Activated CD4-positive, alpha-beta T cell treated with anti-CD3 and anti-CD28 coated beads, Interleukin-2, amount 50 U/mL, for 1 hour (primary cell): ENCODE data around the gene TMBIM6.
"Not testable (repeated sequence)": the region's sequence is repeated elsewhere in the genome, so short reads cannot be mapped to it uniquely, and the experiment has no call there.

ENCODE experiments used
- DNase-seq: peaks from one replicate; pipeline ENCODE4 v3.0.0-alpha.2; 2020

Gene TMBIM6

DNA sequence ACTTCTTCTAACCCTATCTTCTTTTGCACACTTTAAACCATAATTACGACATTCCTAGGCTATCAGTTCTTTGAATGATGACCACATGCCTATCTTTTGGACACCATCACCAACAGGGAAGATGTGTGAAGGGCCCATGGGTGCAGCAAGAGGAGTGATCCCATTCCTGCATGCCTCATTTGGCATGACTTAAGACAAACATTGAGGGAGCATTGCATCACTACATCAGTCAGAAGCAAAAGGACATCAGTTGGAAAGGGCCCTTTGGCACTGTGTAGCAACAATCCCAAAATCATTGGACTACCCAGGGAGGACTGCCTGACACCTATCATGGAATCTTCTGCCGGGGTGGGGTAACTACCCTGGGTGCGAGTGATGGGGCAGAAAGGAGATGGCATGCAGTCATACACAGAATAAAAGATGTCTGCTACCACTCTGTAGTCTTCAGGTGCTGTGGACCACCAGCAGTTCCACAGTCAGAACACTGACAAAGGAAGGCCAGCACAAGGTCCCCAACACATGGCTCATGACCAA, 10.7 kb upstream of the TMBIM6 start:
- DNase-seq: no peak

DNA sequence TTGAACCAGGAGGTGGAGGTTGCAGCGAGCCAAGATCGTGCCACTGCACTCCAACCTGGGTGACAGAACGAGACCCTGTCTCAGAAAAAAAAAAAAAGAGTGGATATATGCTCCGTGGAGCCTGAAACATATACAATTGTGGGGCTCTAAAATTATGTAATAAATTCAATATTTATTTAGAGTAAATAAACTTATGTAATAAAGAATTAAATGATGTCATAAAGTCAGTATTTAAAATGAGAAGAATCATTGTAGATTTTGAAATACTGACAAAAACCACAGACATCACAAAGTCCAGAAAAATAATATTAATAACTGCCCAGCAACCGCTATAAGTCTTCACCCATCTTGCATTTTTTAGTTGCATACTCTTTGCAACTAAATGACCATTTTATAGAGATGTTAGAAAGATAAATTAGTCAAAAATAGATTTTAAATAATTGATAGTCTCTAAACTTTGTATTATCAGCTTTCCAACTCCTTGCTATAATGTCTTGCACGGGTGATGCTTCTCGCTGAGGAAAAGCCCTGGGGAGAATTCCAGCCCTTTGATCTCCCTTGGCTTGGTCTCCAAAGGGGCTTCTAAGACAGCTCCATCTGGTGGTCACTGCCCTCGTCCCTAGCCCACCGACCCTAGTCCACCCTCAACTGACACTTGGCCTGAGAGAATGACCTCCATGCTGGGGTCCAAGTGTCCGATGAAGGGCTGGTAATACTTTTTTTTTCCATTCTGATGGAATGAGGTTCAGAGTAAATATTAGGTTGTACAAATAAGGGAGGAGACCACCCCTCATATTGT, 7.9 kb upstream of the TMBIM6 start:
- no peak for DNase-seq

DNA sequence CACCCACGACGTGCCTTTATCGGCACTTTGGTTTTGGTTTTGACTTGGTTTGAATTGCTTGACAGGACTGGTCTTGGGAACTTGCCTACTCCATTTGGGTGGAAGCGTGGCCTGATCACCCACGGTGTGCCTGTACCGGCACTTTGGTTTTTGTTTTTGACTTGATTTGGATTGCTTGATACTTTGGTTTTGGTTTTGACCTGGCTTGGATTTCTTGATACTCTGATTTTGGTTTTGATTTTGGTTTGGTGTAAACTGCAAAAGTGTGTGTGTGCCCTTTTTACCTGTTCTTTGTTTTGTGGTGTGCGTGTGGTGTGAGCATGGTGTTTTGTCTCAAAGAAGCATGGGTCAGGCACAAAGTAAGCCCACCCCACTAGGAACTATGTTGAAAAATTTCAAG, 6.5 kb upstream of the TMBIM6 start:
- DNase-seq: not testable (repeated sequence)

DNA sequence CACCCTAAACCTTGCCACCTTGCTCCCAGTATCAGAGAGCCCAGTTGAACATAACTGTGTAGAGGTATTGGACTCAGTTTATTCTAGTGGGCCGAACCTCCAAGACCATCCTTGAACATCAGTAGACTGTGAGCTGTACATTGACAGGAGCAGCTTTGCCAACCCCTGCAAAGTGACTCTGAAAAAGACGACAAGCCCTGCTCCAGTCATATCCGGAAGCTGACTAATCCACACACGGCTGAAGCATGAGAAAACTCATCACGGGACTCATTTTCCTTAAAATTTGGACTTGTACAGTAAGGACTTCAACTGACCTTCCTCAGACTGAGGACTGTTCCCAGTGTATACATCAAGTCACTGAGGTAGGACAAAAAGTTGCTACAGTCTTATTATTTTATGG, 2.6 kb upstream of the TMBIM6 start:
- DNase-seq: not testable (repeated sequence)

DNA sequence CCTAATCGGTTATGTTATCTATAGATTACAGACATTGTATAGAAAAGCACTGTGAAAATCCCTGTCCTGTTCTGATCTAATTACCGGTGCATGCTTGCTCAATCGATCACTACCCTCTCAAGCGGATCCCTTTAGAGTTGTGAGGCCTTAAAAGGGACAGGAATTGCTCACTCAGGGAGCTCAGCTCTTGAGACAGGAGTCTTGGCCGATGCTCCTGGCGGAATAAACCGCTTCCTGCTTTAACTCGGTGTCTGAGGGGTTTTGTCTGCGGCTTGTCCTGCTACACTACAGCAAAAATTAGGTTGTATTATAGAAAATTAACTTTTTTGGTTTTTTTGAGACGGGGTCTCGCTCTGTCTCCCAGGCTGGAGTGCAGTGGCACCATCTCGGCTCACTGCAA, 1.1 kb upstream of the TMBIM6 start:
- not testable (repeated sequence) for DNase-seq

DNA sequence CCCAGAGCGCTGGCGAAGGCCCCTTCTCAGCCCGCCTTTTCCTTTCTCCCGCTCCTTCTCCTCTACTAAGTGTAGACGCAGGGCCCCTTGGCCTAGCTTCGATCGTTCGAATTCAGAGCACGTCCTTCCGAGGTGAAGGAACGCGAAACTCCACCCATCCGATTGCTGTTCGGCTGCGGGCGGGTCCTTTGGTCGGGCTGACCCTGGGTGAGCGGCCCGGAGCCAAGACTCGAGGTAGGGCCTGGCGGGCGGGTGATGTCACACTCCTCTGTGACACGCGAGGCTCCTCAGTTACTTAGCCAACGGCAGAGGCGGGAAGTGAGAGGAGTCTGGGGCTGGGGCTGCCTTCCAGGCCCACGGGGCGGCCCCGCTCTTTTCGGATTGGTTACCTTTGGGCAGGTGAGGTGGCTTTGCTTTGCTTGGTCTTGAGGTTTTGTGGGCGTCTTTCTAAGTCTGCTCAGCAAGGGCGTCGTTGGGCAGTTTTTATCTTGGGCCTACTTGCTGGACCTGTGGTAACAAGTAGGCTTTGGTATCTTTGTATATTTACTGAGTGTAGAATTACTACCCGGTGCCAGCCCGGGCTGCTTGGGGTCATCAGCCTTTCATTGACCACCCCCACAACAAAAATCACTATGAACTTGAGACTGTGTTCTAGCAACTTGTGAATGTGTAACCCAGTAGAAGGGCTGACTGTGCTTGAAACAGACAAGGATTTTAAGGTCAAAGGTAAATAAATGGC, 694 bp downstream of the TMBIM6 start:
- DNase-seq: peak; percentile 86

DNA sequence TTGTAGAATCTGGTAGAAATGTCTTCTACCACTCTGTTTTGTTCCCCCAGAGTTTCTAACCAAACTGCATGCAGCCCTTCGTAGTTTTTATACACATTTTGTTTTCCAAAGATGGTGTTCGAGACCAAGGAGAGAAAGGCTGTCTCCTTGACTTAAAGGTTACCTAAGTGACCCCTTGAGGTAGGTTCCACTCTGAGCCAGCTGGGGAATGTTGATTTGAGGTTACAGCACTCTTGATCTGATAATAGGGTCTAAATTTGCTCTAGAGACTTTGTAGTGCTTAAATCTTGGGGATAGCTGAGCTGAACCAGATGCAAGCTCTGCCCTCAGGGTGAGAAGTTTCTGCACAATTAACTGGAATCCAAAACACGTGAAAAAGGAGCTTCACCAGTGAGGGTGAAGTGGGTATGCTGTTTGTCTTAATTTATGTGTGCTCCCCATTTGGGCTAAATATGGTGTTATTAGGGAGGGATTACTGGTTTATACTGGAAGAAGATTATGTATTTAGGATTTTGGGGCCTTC, 3.1 kb downstream of the TMBIM6 start:
- DNase-seq: no peak

DNA sequence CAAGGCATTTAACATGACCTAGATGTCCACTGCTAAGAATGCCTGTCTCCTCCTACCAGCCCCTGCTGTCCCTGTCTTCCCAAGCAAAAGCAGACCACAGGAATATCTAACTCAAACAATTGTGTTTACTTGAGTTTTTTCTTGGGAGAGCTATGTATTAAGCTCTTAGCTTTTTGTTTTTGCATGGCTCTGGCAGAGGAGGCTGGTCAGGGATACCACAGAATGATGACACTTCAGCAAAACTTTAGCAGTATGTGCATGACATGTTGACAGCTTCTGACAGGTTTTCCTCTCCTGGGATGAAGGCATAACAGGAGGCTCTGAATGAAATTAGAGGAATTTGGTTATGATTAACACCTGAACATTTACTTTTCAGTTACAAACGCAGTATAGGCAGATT, 6.9 kb downstream of the TMBIM6 start:
- no peak for DNase-seq

DNA sequence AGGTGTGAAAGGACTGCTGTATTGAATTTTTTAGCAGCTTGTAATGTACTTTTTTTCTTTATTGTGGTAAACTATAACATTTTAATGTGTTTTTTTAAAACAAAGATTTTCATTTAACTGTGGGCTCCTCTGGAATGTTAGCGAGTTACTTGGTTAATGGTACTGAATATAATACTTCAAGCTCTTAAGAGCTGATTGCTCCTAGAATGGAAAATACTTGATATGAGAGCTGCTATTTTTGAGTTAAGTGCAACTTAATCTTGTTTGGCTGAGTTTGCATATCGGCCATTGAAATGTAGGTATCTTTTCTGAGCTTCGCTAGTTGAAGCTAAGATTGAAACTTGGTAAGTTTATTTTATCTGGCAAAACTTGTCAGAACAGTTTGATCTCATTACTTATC, 7.4 kb downstream of the TMBIM6 start:
- DNase-seq: no peak

DNA sequence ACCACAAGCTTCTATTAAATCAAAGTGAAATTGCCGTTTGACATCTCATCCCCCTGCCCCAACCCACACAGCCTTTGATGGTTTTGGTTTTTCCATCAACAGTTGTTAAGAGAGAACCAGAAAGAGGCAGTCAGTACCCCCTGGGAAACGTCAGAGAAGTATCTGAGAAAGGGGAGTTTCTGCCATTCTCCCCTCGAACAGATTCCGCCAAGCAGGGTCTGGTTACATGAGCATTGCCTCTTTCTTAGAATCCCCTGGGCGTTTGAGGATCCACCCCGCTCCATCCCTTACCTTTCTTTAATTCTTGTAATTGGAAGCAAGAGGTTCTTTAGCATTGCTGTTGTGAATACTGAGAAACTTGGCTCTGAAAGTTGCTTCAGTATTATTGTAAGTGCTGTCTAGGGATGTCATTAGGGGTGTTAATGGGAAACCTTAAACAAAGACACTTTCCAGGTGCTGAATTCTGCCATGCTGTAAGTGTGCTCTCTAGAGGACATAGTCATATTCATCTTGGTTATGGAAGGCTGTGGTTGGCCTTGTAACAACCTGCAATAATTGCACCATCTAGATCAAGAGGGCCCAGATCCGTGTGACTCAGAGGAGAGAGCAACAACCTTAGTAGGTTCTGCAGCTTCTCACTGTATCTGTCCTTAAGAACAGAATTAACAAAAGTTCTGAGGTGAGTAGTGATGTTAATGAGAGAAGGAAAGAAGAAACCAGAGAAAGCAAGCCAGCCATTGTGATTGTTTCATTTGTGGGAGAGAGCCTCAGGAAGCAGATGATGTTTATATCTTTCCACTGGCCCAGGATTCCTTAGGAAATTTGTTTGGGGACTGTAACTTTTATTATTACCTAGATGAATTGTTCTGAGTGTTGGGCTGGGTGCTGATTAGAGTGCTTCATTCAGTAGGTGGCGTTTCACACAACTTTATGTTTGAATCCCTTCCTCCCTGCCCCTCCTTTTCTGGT, 9.0 kb downstream of the TMBIM6 start:
- DNase-seq: peak; percentile 14

DNA sequence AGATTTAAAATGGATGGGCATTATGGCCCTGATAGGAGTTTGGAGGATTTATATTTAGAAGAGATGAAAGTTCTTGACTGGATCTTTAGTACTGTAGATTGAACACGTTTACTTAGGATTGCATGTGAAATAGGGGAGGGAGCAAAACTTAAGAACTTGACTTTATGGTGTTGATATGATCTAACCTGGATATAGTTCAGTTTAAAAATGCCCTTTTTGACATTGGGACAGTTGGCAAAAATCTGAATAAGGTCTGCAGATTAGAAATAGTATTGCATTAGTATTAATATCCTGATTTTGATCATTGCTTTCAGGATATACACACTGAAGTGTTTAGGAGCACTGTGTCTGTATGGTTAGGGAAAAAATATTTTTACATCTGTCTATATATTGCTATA, 9.6 kb downstream of the TMBIM6 start:
- no peak for DNase-seq

DNA sequence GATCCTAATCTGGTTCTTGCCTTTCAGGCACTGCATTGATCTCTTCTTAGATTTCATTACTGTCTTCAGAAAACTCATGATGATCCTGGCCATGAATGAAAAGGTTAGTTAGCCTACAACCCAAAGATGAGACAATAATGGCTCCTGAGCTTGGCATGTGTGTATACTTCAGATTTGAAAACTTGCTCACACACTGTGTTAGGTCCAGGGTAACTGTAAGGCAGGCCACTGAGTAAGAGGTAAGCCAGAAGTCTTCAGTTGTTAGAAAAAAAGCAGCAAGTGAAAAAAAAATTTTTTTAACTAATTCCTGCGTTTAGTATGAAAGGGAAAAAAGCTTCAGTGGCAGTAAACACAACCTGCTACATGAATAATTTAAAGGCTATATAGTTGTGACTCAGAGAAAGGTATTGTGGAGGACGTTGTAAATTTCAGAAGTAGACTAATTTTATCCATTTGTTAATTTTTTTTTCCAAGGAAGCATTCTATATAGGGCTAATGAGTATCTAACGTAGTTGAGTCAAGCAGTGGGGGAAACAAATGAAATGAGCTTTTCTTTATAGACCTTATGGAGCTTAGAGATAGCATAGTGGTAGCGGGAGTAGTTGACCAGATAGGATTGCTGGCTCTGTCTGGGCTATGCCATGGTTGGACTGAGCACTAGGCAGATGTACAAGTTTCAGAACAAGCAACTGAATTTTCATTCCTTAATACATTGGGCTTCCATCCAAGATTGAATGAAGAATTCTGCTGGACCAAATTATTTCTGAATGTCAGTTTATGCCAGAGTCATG, 20.5 kb downstream of the TMBIM6 start:
- no peak for DNase-seq

DNA sequence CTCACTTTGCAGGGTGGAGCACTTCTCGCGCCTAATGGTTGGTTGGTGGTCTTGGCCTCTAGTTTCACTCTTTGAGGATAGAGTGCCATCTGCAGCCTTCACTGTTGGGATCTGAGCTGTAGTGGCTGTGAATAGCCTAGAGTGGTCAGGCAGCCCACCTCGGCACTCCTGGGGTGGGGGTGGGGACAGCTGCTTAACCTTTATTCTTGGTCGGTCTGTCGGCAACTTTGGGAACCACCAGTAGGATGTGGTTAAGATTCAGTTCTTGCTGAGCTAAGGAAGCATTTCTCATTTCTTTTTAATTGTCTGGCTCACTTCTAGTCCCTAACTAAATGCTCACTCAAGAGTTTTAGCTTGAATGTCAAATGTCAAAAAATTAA, 21.1 kb downstream of the TMBIM6 start:
- no peak for DNase-seq

DNA sequence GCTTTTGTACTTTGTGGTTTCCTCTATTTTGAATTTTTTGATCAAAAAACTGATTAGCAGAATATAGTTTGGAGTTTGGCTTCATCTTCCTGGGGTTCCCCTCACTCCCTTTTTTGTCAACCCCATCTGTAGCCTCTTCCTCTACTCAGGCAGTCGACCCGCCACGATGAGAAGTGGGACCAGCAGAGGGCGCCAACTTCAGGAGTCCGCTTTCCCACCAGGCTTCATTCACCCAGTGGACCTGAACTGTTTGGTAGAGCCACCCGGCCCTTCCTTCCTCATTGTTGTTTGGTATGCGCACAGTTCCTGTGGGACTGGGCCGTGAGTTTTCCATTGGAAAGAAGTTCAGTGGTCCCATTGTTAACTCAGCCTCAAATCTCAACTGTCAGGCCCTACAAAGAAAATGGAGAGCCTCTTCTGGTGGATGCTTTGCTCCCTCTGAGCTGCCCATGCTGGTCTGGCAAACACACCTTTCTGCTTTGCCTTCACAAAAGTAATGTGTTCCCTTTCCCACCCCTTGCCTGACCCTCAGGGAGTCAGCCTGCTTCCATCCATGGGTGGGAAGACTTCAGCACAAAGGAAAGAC, 21.7 kb downstream of the TMBIM6 start:
- peak; percentile 82 for DNase-seq

DNA sequence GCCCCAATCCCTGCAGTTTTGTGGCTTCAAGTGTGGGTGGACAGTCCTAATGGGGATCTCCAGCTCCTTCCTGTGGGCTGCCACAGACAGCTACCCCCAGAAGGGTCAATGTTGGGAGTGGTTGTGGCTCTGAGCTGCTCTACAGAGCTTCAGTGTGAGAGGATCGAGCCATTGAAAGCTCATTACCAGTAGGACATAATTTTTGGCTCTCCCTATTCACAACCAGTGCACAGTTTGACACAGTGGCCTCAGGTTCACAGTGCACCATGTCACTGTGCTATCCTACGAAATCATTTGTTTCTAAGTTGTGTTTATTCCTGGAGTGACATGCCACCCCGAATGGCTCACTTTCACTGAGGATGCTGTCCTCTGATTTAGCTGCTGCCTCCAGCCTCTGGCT, 22.8 kb downstream of the TMBIM6 start:
- DNase-seq: no peak

DNA sequence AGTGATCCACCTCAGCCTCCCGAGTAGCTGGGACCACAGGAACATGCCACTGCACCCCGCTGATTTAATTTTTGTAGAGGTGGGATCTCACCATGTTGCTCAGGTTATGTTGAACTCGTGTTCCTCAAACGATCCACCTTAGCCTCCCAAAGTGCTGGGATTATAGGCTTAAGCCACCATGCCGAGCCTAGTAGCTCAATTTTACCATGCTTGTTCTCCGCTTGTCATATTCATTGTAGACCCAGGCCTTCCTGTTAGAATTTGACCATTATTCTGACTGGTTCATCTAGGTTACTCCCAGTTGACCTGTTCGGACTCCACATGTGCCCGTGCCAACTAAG, 24.7 kb downstream of the TMBIM6 start:
- no peak for DNase-seq

DNA sequence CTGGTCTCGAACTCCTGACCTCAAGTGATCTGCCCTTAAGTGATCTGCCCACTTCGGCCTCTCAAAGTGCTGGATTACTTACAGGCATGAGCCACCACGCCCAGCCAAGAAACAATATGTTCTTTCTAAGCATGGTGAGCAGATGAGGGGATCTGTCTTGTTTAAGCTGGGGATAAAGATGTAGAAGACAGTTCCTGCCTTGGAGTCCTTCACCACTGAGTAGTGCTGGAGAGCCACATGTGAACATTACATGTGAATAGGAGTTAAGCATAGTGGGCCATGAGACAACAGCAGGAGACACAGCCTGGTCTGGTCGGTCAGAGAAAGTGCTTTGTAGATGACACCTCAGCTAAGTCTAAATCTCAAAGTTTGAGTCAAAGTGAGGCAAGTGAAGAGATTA, 26.0 kb downstream of the TMBIM6 start:
- DNase-seq: no peak

DNA sequence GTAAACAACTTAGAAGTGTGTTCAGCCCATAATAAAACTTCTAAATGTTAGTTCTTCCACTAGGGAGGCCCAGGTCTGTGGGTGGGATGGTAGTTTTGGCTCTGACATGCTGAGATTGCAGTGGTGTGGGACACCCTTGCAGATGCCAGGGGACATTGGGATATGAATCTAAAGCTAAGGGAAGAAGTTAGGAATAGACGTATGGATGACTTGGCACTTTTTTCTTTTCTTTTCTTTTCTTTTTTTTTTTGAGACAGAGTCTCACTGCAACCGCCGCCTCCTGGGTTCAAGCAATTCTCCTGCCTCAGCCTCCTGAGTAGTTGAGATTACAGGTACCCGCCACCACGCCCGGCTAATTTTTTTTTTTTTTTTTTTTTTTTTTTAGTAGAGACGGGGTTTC, 31.7 kb downstream of the TMBIM6 start:
- not testable (repeated sequence) for DNase-seq

DNA sequence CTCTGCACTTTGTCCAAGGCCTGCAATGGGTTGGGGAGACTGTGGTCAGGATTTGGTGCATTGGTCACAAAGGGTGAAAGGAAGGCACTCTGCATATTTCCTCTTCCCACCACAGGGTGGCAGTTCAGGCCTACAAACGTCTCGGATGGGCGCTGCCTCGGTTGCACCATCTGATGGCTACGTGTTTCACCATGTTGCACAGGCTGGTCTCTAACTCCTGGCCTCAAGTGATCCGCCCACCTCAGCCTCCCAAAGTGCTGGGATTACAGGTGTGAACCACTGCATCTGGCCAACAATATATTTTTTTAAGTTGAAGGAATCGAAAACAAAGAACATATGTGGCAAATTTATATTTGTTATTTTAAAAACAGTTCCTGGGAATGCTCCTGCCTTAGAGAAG, 35.1 kb downstream of the TMBIM6 start:
- peak; percentile 41 for DNase-seq

DNA sequence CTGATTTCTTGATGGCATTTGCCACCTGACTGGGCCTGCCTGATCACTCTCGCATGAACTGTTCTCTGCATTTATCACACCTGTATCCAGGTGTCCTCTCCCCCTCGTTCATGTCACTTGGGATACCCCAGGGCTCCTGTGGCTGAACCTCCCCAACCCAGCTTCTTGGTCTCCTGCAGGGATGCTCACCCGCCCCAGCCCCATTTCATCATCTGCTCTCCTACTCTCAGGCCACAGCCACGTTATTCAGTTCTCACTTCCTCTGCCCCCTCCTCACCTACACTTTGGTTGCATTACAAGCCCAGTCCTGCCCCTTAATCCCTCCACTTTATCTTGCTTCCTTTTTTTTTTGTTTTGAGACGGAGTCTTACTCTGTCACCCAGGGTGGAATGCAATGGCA, 35.5 kb downstream of the TMBIM6 start:
- DNase-seq: no peak

DNA sequence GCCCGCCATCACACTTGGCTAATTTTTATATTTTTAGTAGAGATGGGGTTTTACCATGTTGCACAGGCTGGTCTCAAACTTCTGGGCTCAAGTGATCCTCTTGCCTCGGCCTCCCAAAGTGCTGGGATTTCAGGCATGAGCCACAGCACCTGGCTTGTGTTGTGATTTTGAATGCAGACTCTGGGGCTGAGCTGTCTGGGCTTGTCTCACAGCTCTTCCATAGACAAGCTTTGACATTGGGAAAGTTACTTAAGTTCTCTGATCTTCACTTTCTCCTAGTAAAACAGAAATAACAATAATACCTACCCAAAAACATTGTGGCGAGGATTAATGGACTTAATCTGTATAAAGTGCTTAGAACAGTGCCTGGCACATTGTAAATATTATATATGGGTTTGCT, 36.0 kb downstream of the TMBIM6 start:
- no peak for DNase-seq
